HG02763 (cell line): ENCODE measurements around the gene S1PR5.

Experiments used
- ATAC-seq: cut with Tn5 transposase; IDR thresholded peaks from one replicate; pipeline ENCODE4 v1.9.1; 2021; ENCODE audit warnings: mild to moderate bottlenecking, moderate library complexity; ENCODE audit not compliant: unreplicated experiment

The S1PR5 gene

GRCh38 chr19:10473192-10473591, 44.1 kb downstream of the S1PR5 start:
- ATAC-seq: no peak

- no peak for ATAC-seq
Observed at GRCh38 chr19:10471909-10472308, 45.3 kb downstream of the S1PR5 start.

DNA sequence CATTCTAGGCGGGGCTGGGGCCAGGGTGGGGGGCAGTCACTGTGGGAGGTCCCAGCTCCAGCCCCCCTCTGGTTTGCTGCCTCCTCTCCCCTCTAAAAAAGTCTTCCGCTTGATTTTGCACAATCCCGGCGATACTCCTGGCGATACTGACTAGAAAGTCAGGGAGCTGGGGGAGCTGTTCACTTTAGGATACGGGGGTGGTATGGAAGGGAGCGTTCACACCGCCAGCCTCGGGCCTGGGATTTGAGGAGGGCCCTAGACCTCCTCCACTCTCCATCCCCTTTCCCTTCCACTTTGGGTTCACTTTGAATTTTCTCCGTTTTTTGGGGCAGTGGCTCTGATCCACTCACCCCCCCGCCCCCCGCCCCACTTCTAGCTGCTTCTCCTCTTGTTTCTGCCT, 49.1 kb downstream of the S1PR5 start:
- ATAC-seq: no peak

GRCh38 chr19:10467104-10467706, 50.0 kb downstream of the S1PR5 start:
- no peak for ATAC-seq

GRCh38 chr19:10464456-10464855, 52.8 kb downstream of the S1PR5 start:
- no peak for ATAC-seq
